Fibroblast of mammary gland (primary cell): Measurements from ENCODE around the gene SPAG6.
A peak's percentile ranks its signal among the peaks of the same experiment; 100 is the strongest.

Source experiments
- DNase-seq: peaks from one replicate; pipeline ENCODE4 v3.0.0-alpha.2; 2010; ENCODE audit warnings: low read depth
- H3K4me3 ChIP-seq: 2 replicates; pipeline ENCODE4 v1.5.1; 2011; ENCODE audit warnings: low read depth, mild to moderate bottlenecking, low read length, moderate library complexity; ENCODE audit not compliant: control insufficient read depth
- CTCF ChIP-seq: conservative IDR thresholded peaks from 2 replicates; pipeline ENCODE4 v1.5.1; 2011; ENCODE audit warnings: low read depth, low read length, inconsistent platforms; ENCODE audit not compliant: control insufficient read depth, insufficient read depth

SPAG6 gene

GRCh38 chr10:22437620-22438588, 92.6 kb downstream of the SPAG6 start:
- TF ChIP-seq CTCF: no peak
- peak overlapping the region; percentile 64 for H3K4me3 ChIP-seq
- no peak for DNase-seq

- no peak for TF ChIP-seq CTCF
- H3K4me3 ChIP-seq: no peak overlapping the region
- DNase-seq: no peak
Observed at GRCh38 chr10:22438711-22439110, 93.4 kb downstream of the SPAG6 start.

GRCh38 chr10:22442063-22442462, 96.8 kb downstream of the SPAG6 start:
- H3K4me3 ChIP-seq: no peak overlapping the region
- no peak for TF ChIP-seq CTCF
- DNase-seq: no peak

- no peak overlapping the region for H3K4me3 ChIP-seq
- DNase-seq: no peak
- no peak for TF ChIP-seq CTCF
Observed at GRCh38 chr10:22442468-22442867, 97.2 kb downstream of the SPAG6 start.

GRCh38 chr10:22443175-22443901, 98.0 kb downstream of the SPAG6 start:
- TF ChIP-seq CTCF: no peak
- no peak for DNase-seq
- no peak overlapping the region for H3K4me3 ChIP-seq

- DNase-seq: no peak
- no peak for TF ChIP-seq CTCF
- no peak overlapping the region for H3K4me3 ChIP-seq
Observed at GRCh38 chr10:22444219-22444788, 99.0 kb downstream of the SPAG6 start.
